ENCODE measurements around the gene FCHO1. TPM values are rescaled to one million over a fixed set of nuclear protein-coding genes. Genes with fewer than 3 reads are reported as not detected.

Gene FCHO1
- total and polyA plus RNA-seq, 10 of the 15 experiments (the other 5 are each of a cell fraction or from before 2014, with no cell fraction given): 0.14 to 45.8 (median 15.8) TPM

GRCh38 chr19:17747205-17748098, 3.8 kb upstream of the FCHO1 start (continued):
- TF ChIP-seq FOS (IDR thresholded peaks at IDR 0.05; ENCODE audit: borderline replicate concordance, extremely low read depth, insufficient read length): peak; percentile 40
- TF ChIP-seq USF1 (IDR thresholded peaks at IDR 0.05; ENCODE audit: borderline replicate concordance, extremely low read length, insufficient read depth, low read depth, low read length): no peak
- TF ChIP-seq ATF3 (IDR thresholded peaks at IDR 0.05; ENCODE audit: borderline replicate concordance, extremely low read depth, low read depth, low read length): no peak
- no peak for TF ChIP-seq MYC (IDR thresholded peaks at IDR 0.05; ENCODE audit: insufficient read depth, insufficient read length, insufficient replicate concordance, low read length, severe bottlenecking)
- TF ChIP-seq GATAD2B (conservative IDR thresholded peaks at IDR 0.05; ENCODE audit: low read depth): peak; percentile 89
- no peak for TF ChIP-seq ZNF24 (IDR thresholded peaks at IDR 0.05)
- TF ChIP-seq PAX5 (IDR thresholded peaks at IDR 0.05; ENCODE audit: borderline replicate concordance, low read depth, low read length): no peak
- TF ChIP-seq CHD1 (IDR thresholded peaks at IDR 0.05; ENCODE audit: low read depth, low read length): no peak
- no peak for TF ChIP-seq PAX8 (IDR thresholded peaks at IDR 0.05)
- no peak for TF ChIP-seq RCOR1 (conservative IDR thresholded peaks at IDR 0.05; ENCODE audit: low read depth, low read length)
- TF ChIP-seq GABPA (IDR thresholded peaks at IDR 0.05; ENCODE audit: low read depth): no peak
- TF ChIP-seq KLF5 (IDR thresholded peaks at IDR 0.05; ENCODE audit: partially characterized antibody): no peak
- peak; percentile 57; the same call in 1 of the 2 replicates for TF ChIP-seq POLR2A (IDR thresholded peaks at IDR 0.05; ENCODE audit: low read depth, low read length)
- 0 out of 2 replicates have a peak, but pooled peaks have one; percentile 12 for TF ChIP-seq ATF7 (IDR thresholded peaks at IDR 0.05; ENCODE audit: low read depth)
- TF ChIP-seq PKNOX1 (IDR thresholded peaks at IDR 0.05): peak; percentile 95
- no peak; the same call in 1 of the 2 replicates for TF ChIP-seq NFXL1 (IDR thresholded peaks at IDR 0.05; ENCODE audit: borderline replicate concordance)
- peak; percentile 11; the same call in 1 of the 2 replicates for TF ChIP-seq MAX (IDR thresholded peaks at IDR 0.05; ENCODE audit: low read depth, low read length)
- no peak for TF ChIP-seq RB1 (IDR thresholded peaks at IDR 0.05; ENCODE audit: borderline replicate concordance)
- TF ChIP-seq, protein P1, sequence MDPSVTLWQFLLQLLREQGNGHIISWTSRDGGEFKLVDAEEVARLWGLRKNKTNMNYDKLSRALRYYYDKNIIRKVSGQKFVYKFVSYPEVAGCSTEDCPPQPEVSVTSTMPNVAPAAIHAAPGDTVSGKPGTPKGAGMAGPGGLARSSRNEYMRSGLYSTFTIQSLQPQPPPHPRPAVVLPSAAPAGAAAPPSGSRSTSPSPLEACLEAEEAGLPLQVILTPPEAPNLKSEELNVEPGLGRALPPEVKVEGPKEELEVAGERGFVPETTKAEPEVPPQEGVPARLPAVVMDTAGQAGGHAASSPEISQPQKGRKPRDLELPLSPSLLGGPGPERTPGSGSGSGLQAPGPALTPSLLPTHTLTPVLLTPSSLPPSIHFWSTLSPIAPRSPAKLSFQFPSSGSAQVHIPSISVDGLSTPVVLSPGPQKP (IDR thresholded peaks at IDR 0.05; ENCODE audit: low read depth, low read length): no peak
- no peak for TF ChIP-seq STAT3 (IDR thresholded peaks at IDR 0.05; ENCODE audit: low read depth, low read length)
- TF ChIP-seq NFYB (IDR thresholded peaks at IDR 0.05; ENCODE audit: insufficient read depth, low read depth, low read length): peak; percentile 94
- TF ChIP-seq LARP7 (IDR thresholded peaks at IDR 0.05): peak; percentile 68
- TF ChIP-seq SP1 (IDR thresholded peaks at IDR 0.05; ENCODE audit: low read depth, low read length): peak; percentile 95

Data from GM12878 (cell line).